PC-9 (cell line): ENCODE measurements around the gene S100A11. TPM values are rescaled to one million over a fixed set of nuclear protein-coding genes. Genes with fewer than 3 reads are reported as not detected.

ENCODE experiments used
- BruUV-seq: library from RNA; stranded (reverse); fragments of 400-500 nt; replicated peaks from 2 replicates; lab custom pipeline; 2021; lab: Mats Ljungman, UMichigan
- CTCF ChIA-PET: fragments of 300-600 bp; sonication (Branson Sonifier 250); formaldehyde crosslinking; loops from one replicate; lab custom pipeline; 2022; ENCODE audit warnings: antibody characterized with exemption; lab: Charles Lee
- POLR2A ChIA-PET: fragments of 300-600 bp; sonication (Branson Sonifier 250); formaldehyde crosslinking; loops from one replicate; lab custom pipeline; 2022; ENCODE audit warnings: antibody characterized with exemption; ENCODE audit not compliant: unreplicated experiment; lab: Charles Lee
- DNase-seq, 2 experiments: peaks; one replicate each; pipeline versions ENCODE4 v3.0.0 to v3.0.0-alpha.2; 2015 to 2022; ENCODE audit warnings: mixed read lengths in 1 of 2
- H2AFZ ChIP-seq: fragments of 200-600 bp; sonication (generic); 2 replicates; pipeline ENCODE4 v1.8.1; 2017; ENCODE audit warnings: antibody characterized with exemption
- H3F3A ChIP-seq: fragments of 200-600 bp; sonication (generic); 2 replicates; pipeline ENCODE4 v1.8.1; 2017; ENCODE audit warnings: antibody characterized with exemption, mild to moderate bottlenecking, low read depth; ENCODE audit not compliant: insufficient read depth
- H3K27ac ChIP-seq: fragments of 200-600 bp; sonication (generic); 2 replicates; pipeline ENCODE4 v1.6.1; 2016; ENCODE audit warnings: mixed run types
- H3K27me3 ChIP-seq: fragments of 200-600 bp; sonication (generic); 2 replicates; pipeline ENCODE4 v1.6.1; 2016; ENCODE audit warnings: low read depth, mixed run types; ENCODE audit not compliant: insufficient read depth
- H3K36me3 ChIP-seq: fragments of 200-600 bp; sonication (generic); 2 replicates; pipeline ENCODE4 v1.6.1; 2016; ENCODE audit warnings: low read depth, mixed run types
- H3K4me1 ChIP-seq: fragments of 200-600 bp; sonication (generic); replicated peaks from 2 replicates; pipeline ENCODE4 v1.6.1; 2016; ENCODE audit warnings: mixed run types; ENCODE audit not compliant: insufficient read depth
- H3K4me2 ChIP-seq: fragments of 200-600 bp; sonication (generic); 2 replicates; pipeline ENCODE4 v1.6.1; 2017; ENCODE audit warnings: mixed run types
- H3K4me3 ChIP-seq: fragments of 200-600 bp; sonication (generic); 2 replicates; pipeline ENCODE4 v1.6.1; 2016; ENCODE audit warnings: mixed run types
- H3K79me2 ChIP-seq: fragments of 200-600 bp; sonication (generic); 2 replicates; pipeline ENCODE4 v1.6.1; 2017; ENCODE audit warnings: low read depth, mixed run types
- H3K9me2 ChIP-seq: fragments of 200-600 bp; sonication (generic); 2 replicates; pipeline ENCODE4 v1.8.1; 2017; ENCODE audit warnings: mild to moderate bottlenecking; ENCODE audit not compliant: insufficient read depth
- H3K9me3 ChIP-seq: fragments of 200-600 bp; sonication (generic); 2 replicates; pipeline ENCODE4 v1.8.1; 2016; ENCODE audit warnings: low read depth; ENCODE audit not compliant: insufficient read depth
- H4K20me1 ChIP-seq: fragments of 200-600 bp; sonication (generic); 2 replicates; pipeline ENCODE4 v1.8.1; 2017; ENCODE audit not compliant: insufficient read depth
- CTCF ChIP-seq: fragments of 200-600 bp; sonication (generic); conservative IDR thresholded peaks from 2 replicates; pipeline ENCODE4 v1.6.1; 2017; ENCODE audit warnings: mixed run types, antibody characterized with exemption, mild to moderate bottlenecking, moderate library complexity
- EZH2 ChIP-seq: fragments of 200-600 bp; sonication (generic); IDR thresholded peaks from 2 replicates; pipeline ENCODE4 v1.8.0; 2017; ENCODE audit warnings: antibody characterized with exemption, low read depth
- intact Hi-C: fragments of 100-400 bp; cut with micrococcal nuclease; formaldehyde crosslinking; loops from one replicate; pipeline ENCODE4 v1.10.0; 2022; ENCODE audit not compliant: unreplicated experiment
- total RNA-seq: library from RNA; stranded (reverse); gene quantifications from 2 replicates; pipeline ENCODE4 v1.2.3, GENCODE V29; 2021

Gene S100A11
- total RNA-seq, 1 experiment from 2014 or later = 868 TPM

- Histone ChIP-seq H3K9me2 (no peaks in the 10 kb centered on the region), H4K20me1 (no peaks in the 10 kb centered on the region), H3F3A (no peaks in the 10 kb centered on the region; the same call in 1 of the 2 replicates), H3K36me3 (no peaks in the 10 kb centered on the region), H3K4me1 (0 out of 2 replicates have a peak, but pooled peaks cover 8% of the 10 kb centered on the region), H3K79me2 (no peaks in the 10 kb centered on the region), H3K4me2 (no peak overlapping the region), H3K9me3 (no peaks in the 10 kb centered on the region), H3K27ac (no peak overlapping the region), H3K27me3 (no peaks in the 10 kb centered on the region), H2AFZ (no peak overlapping the region), H3K4me3 (no peak overlapping the region)
- BruUV-seq = no TSS peak
- intact Hi-C loops = no loop called here
- DNase-seq = no peak
- POLR2A ChIA-PET = no interaction called here
- CTCF ChIA-PET = no interaction called here
- TF ChIP-seq EZH2 (no peak), CTCF (no peak)
These were observed 21.9 kb downstream of the S100A11 start for GRCh38 chr1:152014943-152015342.

- Histone ChIP-seq H3K9me2 (no peaks in the 10 kb centered on the region), H3K4me1 (peaks cover 13% of the 10 kb centered on the region; the same call in 1 of the 2 replicates), H3K4me3 (no peak overlapping the region), H3K36me3 (no peaks in the 10 kb centered on the region), H4K20me1 (no peaks in the 10 kb centered on the region), H3K27ac (no peak overlapping the region), H3F3A (no peaks in the 10 kb centered on the region; the same call in 1 of the 2 replicates), H3K9me3 (no peaks in the 10 kb centered on the region), H3K79me2 (no peaks in the 10 kb centered on the region), H3K4me2 (no peak overlapping the region), H3K27me3 (no peaks in the 10 kb centered on the region), H2AFZ (no peak overlapping the region)
- TF ChIP-seq EZH2 (no peak), CTCF (peak; percentile 74)
- CTCF ChIA-PET = interaction anchor here (0.5 to 1.5 kb wide), 8 partner anchors 10 to 940 kb away, joined by 3 to 12 read pairs (median 4); partner anchors contain the start of gene S100A11
- no peak for DNase-seq
- BruUV-seq = no TSS peak
- intact Hi-C loops = loop anchor here (2.0 kb wide), 1 partner anchor 21 kb away; no protein-coding TSS in a partner anchor
- POLR2A ChIA-PET = interaction anchor here (0.6 kb wide), 1 partner anchor 114 kb away, joined by 5 read pairs; no protein-coding TSS in a partner anchor
These were observed 23.1 kb downstream of the S100A11 start for GRCh38 chr1:152013664-152014237.

GRCh38 chr1:152009691-152010090 lies 27.1 kb downstream of the S100A11 start:
- TF ChIP-seq CTCF = no peak
- no peak for TF ChIP-seq EZH2
- no TSS peak for BruUV-seq

More at GRCh38 chr1:152009691-152010090, 27.1 kb downstream of the S100A11 start:
- DNase-seq = no peak
- H3K27ac ChIP-seq = no peak overlapping the region
- CTCF ChIA-PET = no interaction called here
- H3K4me3 ChIP-seq = no peak overlapping the region
- no peaks in the 10 kb centered on the region for H3K79me2 ChIP-seq
- POLR2A ChIA-PET = no interaction called here
- intact Hi-C loops = loop anchor here (10.0 kb wide), 1 partner anchor 245 kb away; the partner anchor contains the start of gene MRPL9
- peaks cover 7% of the 10 kb centered on the region; the same call in 1 of the 2 replicates for H3K4me1 ChIP-seq
- H3F3A ChIP-seq = no peaks in the 10 kb centered on the region; the same call in 1 of the 2 replicates
- H3K27me3 ChIP-seq = no peaks in the 10 kb centered on the region
- no peaks in the 10 kb centered on the region for H3K36me3 ChIP-seq
- H3K4me2 ChIP-seq = no peak overlapping the region
- no peaks in the 10 kb centered on the region for H3K9me3 ChIP-seq
- H4K20me1 ChIP-seq = no peaks in the 10 kb centered on the region
- peak overlapping the region; percentile 4; the same call in 1 of the 2 replicates for H2AFZ ChIP-seq
- no peaks in the 10 kb centered on the region for H3K9me2 ChIP-seq
